ENCODE measurements around the gene SFPQ.

Gene SFPQ

GRCh38 chr1:35220976-35221375 lies 28.0 kb upstream of the SFPQ start:
- TF ChIP-seq FOXM1 (IDR thresholded peaks at IDR 0.05; ENCODE audit: borderline replicate concordance, low read depth) (no peak), MAX (IDR thresholded peaks at IDR 0.05) (no peak), TEAD4 (IDR thresholded peaks at IDR 0.05) (no peak), CREB1 (IDR thresholded peaks at IDR 0.05; ENCODE audit: low read depth) (no peak), YY1 (IDR thresholded peaks at IDR 0.05; ENCODE audit: low read depth) (no peak), EGR1 (IDR thresholded peaks at IDR 0.05) (no peak), USF1 (IDR thresholded peaks at IDR 0.05) (no peak), RAD21 (IDR thresholded peaks at IDR 0.05; ENCODE audit: low read depth) (no peak), EP300 (IDR thresholded peaks at IDR 0.05; ENCODE audit: borderline replicate concordance) (no peak), ZBTB7A (IDR thresholded peaks at IDR 0.05; ENCODE audit: low read depth) (no peak), NFIC (IDR thresholded peaks at IDR 0.05) (no peak), TAF1 (IDR thresholded peaks at IDR 0.05; ENCODE audit: low read depth) (no peak)

GRCh38 chr1:35215346-35215745 lies 22.4 kb upstream of the SFPQ start:
- TF ChIP-seq TCF12 (IDR thresholded peaks at IDR 0.05; ENCODE audit: low read depth) (no peak), CEBPB (IDR thresholded peaks at IDR 0.05) (no peak), USF1 (IDR thresholded peaks at IDR 0.05) (no peak), YY1 (IDR thresholded peaks at IDR 0.05; ENCODE audit: low read depth) (no peak), REST (IDR thresholded peaks at IDR 0.05; ENCODE audit: low read depth) (no peak), ZBTB7A (IDR thresholded peaks at IDR 0.05; ENCODE audit: low read depth) (no peak), CREB1 (IDR thresholded peaks at IDR 0.05; ENCODE audit: low read depth) (no peak), MAX (IDR thresholded peaks at IDR 0.05) (no peak), TEAD4 (IDR thresholded peaks at IDR 0.05) (no peak), EGR1 (IDR thresholded peaks at IDR 0.05) (no peak), EP300 (IDR thresholded peaks at IDR 0.05; ENCODE audit: borderline replicate concordance) (no peak), RAD21 (IDR thresholded peaks at IDR 0.05; ENCODE audit: low read depth) (no peak), FOXM1 (IDR thresholded peaks at IDR 0.05; ENCODE audit: borderline replicate concordance, low read depth) (no peak), NFIC (IDR thresholded peaks at IDR 0.05) (no peak), TAF1 (IDR thresholded peaks at IDR 0.05; ENCODE audit: low read depth) (no peak)

- no peak for TF ChIP-seq CREB1 (IDR thresholded peaks at IDR 0.05; ENCODE audit: low read depth)
- no peak for TF ChIP-seq NFIC (IDR thresholded peaks at IDR 0.05)
- TF ChIP-seq FOXM1 (IDR thresholded peaks at IDR 0.05; ENCODE audit: borderline replicate concordance, low read depth), result no peak
- no peak for TF ChIP-seq TCF12 (IDR thresholded peaks at IDR 0.05; ENCODE audit: low read depth)
- no peak for TF ChIP-seq ZBTB7A (IDR thresholded peaks at IDR 0.05; ENCODE audit: low read depth)
- no peak for TF ChIP-seq TAF1 (IDR thresholded peaks at IDR 0.05; ENCODE audit: low read depth)
- no peak for TF ChIP-seq USF1 (IDR thresholded peaks at IDR 0.05)
- TF ChIP-seq YY1 (IDR thresholded peaks at IDR 0.05; ENCODE audit: low read depth), result no peak
- TF ChIP-seq REST (IDR thresholded peaks at IDR 0.05; ENCODE audit: low read depth), result no peak
- TF ChIP-seq MAX (IDR thresholded peaks at IDR 0.05), result no peak
- TF ChIP-seq EGR1 (IDR thresholded peaks at IDR 0.05), result no peak
- no peak for TF ChIP-seq RAD21 (IDR thresholded peaks at IDR 0.05; ENCODE audit: low read depth)
- no peak for TF ChIP-seq TEAD4 (IDR thresholded peaks at IDR 0.05)
- TF ChIP-seq EP300 (IDR thresholded peaks at IDR 0.05; ENCODE audit: borderline replicate concordance), result no peak
- TF ChIP-seq CEBPB (IDR thresholded peaks at IDR 0.05), result no peak
Measured at GRCh38 chr1:35211120-35211414, 18.1 kb upstream of the SFPQ start.

GRCh38 chr1:35210321-35211119 lies 17.6 kb upstream of the SFPQ start:
- TF ChIP-seq FOXM1 (IDR thresholded peaks at IDR 0.05; ENCODE audit: borderline replicate concordance, low read depth) (no peak), REST (IDR thresholded peaks at IDR 0.05; ENCODE audit: low read depth) (no peak), EGR1 (IDR thresholded peaks at IDR 0.05) (no peak), CREB1 (IDR thresholded peaks at IDR 0.05; ENCODE audit: low read depth) (no peak), CEBPB (IDR thresholded peaks at IDR 0.05) (no peak), TCF12 (IDR thresholded peaks at IDR 0.05; ENCODE audit: low read depth) (no peak), TAF1 (IDR thresholded peaks at IDR 0.05; ENCODE audit: low read depth) (no peak), NFIC (IDR thresholded peaks at IDR 0.05) (no peak), YY1 (IDR thresholded peaks at IDR 0.05; ENCODE audit: low read depth) (no peak), TEAD4 (IDR thresholded peaks at IDR 0.05) (no peak), RAD21 (IDR thresholded peaks at IDR 0.05; ENCODE audit: low read depth) (no peak), USF1 (IDR thresholded peaks at IDR 0.05) (no peak), MAX (IDR thresholded peaks at IDR 0.05) (no peak), EP300 (IDR thresholded peaks at IDR 0.05; ENCODE audit: borderline replicate concordance) (no peak), ZBTB7A (IDR thresholded peaks at IDR 0.05; ENCODE audit: low read depth) (no peak)

All from Ishikawa (cell line).